Measurements from ENCODE around the gene THRA.
"Not testable (repeated sequence)": the region's sequence is repeated elsewhere in the genome, so short reads cannot be mapped to it uniquely, and the experiment has no call there.

DNA sequence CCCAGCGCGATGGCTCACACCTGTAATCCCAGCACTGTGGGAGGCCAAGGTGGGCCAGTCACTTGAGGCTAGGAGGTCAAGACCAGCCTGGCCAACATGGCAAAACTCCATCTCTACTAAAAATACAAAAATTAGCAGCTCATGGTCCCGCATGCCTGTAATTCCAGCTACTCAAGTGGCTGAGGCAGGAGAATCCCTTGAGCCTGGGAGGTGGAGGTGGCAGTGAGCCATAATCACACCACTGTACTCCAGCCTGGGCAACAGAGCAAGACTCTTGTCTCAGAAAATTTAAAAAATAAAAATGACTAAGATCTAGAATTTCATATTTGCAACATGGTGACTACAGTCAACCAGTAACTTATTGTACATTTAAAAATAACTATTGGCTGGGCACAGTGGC lies 80.4 kb downstream of the THRA start:
- TF ChIP-seq, protein P1, sequence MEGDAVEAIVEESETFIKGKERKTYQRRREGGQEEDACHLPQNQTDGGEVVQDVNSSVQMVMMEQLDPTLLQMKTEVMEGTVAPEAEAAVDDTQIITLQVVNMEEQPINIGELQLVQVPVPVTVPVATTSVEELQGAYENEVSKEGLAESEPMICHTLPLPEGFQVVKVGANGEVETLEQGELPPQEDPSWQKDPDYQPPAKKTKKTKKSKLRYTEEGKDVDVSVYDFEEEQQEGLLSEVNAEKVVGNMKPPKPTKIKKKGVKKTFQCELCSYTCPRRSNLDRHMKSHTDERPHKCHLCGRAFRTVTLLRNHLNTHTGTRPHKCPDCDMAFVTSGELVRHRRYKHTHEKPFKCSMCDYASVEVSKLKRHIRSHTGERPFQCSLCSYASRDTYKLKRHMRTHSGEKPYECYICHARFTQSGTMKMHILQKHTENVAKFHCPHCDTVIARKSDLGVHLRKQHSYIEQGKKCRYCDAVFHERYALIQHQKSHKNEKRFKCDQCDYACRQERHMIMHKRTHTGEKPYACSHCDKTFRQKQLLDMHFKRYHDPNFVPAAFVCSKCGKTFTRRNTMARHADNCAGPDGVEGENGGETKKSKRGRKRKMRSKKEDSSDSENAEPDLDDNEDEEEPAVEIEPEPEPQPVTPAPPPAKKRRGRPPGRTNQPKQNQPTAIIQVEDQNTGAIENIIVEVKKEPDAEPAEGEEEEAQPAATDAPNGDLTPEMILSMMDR (conservative IDR thresholded peaks at IDR 0.05): not testable (repeated sequence)
- not testable (repeated sequence) for TF ChIP-seq EZH2 (IDR thresholded peaks at IDR 0.05; ENCODE audit: low read depth)
